Right kidney (tissue), 1 donor: ENCODE measurements around the gene NBEAL2.
A peak's percentile ranks its signal among the peaks of the same experiment; 100 is the strongest.

Experiments used
- DNase-seq: peaks from one replicate; pipeline ENCODE4 v3.0.0-alpha.2; 2016

Gene NBEAL2

GRCh38 chr3:47000922-47001730, 21.7 kb downstream of the NBEAL2 start:
- DNase-seq: no peak

- DNase-seq: no peak
Observed at GRCh38 chr3:47001731-47002170, 22.3 kb downstream of the NBEAL2 start.

GRCh38 chr3:47002171-47003055, 22.9 kb downstream of the NBEAL2 start:
- no peak for DNase-seq

DNA sequence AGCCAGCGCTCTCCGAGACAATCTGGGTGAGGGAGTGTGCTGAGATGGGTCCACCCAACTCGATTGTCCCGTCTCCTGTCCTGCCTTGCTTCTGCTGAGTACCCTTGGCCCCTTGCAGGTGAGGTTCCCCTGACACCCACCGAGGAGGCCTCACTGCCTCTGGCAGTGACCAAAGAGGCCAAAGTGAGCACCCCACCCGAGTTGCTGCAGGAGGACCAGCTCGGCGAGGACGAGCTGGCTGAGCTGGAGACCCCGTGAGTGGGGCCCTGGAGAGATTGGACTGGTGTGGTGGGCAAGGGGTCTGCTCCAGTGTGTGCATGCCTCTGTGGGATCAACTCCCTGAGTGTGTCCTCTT, 23.6 kb downstream of the NBEAL2 start:
- DNase-seq: no peak

DNA sequence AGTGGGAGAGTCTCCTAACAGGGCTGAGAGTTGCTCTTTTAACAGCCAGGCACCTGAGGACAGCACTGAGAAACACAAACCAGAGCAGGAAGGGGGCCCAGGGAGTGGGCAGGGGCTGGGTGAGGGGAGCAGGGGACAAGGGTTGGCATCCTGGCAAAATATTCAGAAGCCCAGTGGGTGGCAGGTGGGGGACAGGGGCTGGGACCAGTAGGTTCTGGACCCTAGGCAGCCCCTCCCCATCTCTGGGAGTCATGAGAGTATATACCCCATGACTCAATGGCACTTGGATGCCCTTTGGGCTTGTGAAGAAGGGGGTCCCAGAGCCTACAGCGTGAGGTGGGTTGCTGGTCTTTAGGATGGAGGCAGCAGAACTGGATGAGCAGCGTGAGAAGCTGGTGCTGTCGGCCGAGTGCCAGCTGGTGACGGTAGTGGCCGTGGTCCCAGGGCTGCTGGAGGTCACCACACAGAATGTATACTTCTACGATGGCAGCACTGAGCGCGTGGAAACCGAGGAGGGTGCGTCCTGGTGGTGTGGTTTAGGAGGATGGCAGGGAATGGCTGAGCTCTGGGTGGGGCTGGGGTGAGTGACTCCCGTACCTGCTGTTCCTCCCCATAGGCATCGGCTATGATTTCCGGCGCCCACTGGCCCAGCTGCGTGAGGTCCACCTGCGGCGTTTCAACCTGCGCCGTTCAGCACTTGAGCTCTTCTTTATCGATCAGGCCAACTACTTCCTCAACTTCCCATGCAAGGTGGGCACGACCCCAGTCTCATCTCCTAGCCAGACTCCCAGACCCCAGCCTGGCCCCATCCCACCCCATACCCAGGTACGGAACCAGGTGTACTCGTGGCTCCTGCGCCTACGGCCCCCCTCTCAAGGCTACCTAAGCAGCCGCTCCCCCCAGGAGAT, 24.2 kb downstream of the NBEAL2 start:
- no peak for DNase-seq

GRCh38 chr3:47004369-47005211, 25.1 kb downstream of the NBEAL2 start:
- no peak for DNase-seq

DNA sequence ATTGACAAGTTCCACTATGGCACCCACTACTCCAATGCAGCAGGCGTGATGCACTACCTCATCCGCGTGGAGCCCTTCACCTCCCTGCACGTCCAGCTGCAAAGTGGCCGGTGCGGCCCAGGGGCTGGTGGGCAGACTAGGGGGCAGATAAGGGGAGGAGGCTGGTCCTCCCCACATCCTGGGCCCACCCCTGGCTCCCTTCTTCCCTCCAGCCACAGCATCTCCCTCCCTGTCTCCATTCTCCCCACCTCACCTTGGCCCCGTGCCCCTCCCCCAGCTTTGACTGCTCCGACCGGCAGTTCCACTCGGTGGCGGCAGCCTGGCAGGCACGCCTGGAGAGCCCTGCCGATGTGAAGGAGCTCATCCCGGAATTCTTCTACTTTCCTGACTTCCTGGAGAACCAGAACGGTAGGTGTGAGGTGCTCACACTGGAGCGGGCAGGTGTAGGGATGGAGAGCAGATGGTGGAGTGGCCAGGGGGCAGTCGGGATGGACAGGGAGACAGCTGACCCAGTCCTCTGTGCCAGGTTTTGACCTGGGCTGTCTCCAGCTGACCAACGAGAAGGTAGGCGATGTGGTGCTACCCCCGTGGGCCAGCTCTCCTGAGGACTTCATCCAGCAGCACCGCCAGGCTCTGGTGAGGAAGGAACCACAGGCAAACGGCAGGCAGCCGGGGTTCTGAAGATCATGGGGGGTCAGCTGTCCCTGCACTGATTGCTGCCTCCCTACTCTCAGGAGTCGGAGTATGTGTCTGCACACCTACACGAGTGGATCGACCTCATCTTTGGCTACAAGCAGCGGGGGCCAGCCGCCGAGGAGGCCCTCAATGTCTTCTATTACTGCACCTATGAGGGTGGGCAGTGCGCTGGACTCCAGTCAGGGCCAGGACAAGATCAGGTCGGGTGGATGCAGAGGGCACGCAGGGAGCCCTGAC, 26.0 kb downstream of the NBEAL2 start:
- DNase-seq: no peak

- no peak for DNase-seq
Observed at GRCh38 chr3:47006145-47006651, 26.7 kb downstream of the NBEAL2 start.

GRCh38 chr3:47007001-47007400, 27.5 kb downstream of the NBEAL2 start:
- DNase-seq: no peak

DNA sequence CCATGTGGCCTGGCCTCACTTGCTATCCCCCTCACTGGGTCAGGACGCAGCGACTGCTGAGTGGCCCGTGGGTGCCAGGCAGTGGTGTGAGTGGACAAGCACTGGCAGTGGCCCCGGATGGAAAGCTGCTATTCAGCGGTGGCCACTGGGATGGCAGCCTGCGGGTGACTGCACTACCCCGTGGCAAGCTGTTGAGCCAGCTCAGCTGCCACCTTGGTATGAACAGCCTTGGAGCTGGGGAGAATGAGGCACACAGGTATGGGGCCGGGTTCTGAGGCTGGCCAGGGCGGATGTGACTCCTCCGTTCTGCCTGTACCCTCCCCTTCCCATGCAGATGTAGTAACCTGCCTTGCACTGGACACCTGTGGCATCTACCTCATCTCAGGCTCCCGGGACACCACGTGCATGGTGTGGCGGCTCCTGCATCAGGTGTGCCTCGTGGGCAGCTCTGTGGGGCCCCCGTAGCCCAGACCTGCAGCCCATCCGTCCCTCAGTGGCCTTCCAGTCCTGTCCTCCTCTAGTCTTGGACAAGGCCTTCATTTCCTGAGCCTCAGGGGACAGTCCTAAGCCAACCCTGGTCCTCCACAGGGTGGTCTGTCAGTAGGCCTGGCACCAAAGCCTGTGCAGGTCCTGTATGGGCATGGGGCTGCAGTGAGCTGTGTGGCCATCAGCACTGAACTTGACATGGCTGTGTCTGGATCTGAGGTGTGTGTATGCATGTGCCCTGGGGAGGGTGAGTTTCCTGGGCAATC, 28.2 kb downstream of the NBEAL2 start:
- no peak for DNase-seq

DNA sequence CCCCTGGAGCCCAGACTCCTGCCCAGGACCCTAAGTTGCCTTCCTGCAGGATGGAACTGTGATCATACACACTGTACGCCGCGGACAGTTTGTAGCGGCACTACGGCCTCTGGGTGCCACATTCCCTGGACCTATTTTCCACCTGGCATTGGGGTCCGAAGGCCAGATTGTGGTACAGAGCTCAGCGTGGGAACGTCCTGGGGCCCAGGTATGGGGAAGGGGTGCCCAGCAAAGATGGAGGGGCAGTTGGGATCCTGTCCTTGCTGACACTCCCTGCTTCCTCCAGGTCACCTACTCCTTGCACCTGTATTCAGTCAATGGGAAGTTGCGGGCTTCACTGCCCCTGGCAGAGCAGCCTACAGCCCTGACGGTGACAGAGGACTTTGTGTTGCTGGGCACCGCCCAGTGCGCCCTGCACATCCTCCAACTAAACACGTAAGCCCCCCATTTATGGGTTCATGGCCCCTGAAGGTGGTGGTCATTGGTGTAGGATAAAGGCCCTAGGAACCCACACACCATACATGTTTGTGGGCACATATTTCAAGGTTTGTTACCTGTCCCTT, 28.8 kb downstream of the NBEAL2 start:
- DNase-seq: no peak

DNA sequence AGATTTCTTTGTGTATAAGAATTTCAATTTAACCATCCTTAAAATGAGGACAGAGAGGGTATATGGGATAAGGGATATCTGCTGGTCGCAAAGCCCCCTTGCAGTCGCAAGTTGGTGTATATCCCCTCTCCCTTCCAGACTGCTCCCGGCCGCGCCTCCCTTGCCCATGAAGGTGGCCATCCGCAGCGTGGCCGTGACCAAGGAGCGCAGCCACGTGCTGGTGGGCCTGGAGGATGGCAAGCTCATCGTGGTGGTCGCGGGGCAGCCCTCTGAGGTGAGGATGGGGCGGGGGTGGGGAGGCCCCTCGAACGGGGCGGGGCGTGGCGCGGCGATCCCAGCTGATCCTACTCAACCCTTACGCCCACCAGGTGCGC, 29.4 kb downstream of the NBEAL2 start:
- peak; percentile 34 for DNase-seq

DNA sequence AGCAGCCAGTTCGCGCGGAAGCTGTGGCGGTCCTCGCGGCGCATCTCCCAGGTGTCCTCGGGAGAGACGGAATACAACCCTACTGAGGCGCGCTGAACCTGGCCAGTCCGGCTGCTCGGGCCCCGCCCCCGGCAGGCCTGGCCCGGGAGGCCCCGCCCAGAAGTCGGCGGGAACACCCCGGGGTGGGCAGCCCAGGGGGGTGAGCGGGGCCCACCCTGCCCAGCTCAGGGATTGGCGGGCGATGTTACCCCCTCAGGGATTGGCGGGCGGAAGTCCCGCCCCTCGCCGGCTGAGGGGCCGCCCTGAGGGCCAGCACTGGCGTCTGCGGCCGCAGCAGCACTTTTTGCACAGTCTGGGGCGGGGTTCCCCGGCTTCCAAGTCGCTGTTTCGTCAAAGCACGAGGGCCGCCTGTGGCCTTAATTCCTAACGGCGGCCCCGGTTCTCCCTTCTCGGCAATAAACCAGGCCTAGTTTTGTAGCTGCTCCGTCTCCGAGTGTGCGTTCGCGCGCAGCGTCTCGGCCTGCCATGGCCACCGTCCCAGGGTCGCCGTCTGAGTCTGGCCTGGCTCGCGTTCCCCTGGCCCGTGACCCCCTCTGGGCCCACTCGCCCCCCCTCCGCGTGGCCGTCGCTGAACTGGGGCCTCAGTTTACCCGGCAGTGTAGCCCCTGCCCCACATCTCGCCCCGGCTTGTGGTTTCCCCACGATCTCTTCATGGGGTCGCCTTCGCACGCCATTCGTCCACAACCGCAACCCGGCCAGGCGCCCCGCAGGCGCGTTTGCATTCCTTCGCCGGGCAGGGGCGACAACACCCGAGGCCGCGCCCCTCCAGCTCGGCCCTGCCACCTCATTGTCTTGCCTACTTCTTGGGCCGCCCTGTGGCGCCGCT, 30.0 kb downstream of the NBEAL2 start:
- DNase-seq: peak; percentile 94

DNA sequence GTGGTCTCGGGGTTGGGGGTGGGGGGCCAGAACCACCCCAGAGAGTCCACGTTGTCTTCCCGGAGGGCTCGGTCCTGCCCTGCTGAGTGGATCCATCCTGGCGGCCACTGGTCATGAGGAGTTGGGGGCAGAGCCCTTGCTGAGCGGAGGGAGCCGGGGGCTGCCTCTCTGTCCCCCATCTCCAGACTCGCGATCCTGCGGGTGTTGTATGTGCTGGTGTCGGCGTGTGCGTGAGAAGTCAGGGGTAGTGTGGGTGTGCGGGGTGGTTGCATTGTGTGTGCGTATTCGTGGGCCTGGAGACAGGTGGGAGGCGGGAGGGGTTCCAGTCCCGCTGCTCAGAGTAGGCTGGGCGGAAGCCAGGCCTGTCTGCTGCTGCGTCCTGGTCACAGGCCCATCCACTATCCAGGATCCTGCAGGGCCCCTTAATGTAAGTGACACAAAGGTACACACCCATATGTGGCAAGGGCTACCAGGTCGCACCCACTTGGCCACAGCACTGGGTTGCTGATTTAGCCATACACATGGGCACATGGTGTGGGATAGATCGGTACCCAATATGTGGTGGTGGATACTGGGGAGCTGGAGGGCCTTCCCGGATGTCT, 30.7 kb downstream of the NBEAL2 start:
- no peak for DNase-seq

GRCh38 chr3:47010910-47011309, 31.4 kb downstream of the NBEAL2 start:
- DNase-seq: no peak

GRCh38 chr3:47011371-47011770, 31.9 kb downstream of the NBEAL2 start:
- DNase-seq: no peak
